A673 (cell line): ENCODE measurements around the gene STXBP4.

Experiments used
- CTCF ChIP-seq: fragments of 300-800, 200-600 bp; sonication (generic); conservative IDR thresholded peaks from 2 replicates; pipeline ENCODE4 v1.5.1; 2017; ENCODE audit warnings: low read depth, mild to moderate bottlenecking, antibody characterized with exemption, low read length, moderate library complexity, mixed read lengths
- EZH2 ChIP-seq: fragments of 200-600 bp; sonication (generic); IDR thresholded peaks from 2 replicates; pipeline ENCODE4 v1.6.1; 2017; ENCODE audit warnings: borderline replicate concordance, low read depth, mild to moderate bottlenecking, mixed read lengths, antibody characterized with exemption, low read length; ENCODE audit not compliant: poor library complexity, severe bottlenecking

DNA sequence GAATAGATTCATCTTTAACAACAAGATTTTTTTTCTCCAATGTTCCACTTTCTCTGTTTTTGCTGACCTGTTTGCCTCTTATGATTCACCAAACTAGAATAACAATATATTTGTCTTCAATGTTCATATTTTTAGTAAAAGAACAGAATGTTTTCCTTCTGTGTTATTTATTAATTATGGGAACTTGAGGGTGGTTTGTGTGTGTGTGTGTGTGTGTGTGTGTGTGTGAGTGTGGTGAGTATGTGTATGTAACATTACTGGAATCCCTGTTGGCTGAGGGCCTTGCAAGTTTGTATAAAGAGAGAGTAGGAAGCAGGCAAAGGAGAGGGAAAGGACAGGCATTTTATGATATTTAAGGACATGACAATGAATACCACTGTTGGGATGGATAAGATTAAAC lies 13.8 kb downstream of the STXBP4 start:
- TF ChIP-seq CTCF (no peak), EZH2 (no peak)
